ENCODE data around the gene SH3GL3. TPM values are rescaled to one million over a fixed set of nuclear protein-coding genes. Genes with fewer than 3 reads are reported as not detected.

Gene SH3GL3
- total RNA-seq, 2 experiments from 2014 or later = not detected

GRCh38 chr15:83585601-83586335 lies 138.6 kb downstream of the SH3GL3 start:
- ATAC-seq (ENCODE audit: poor library complexity) (no peak), DNase-seq (no peak)
- no peak for TF ChIP-seq CTCF (IDR thresholded peaks at IDR 0.05)
- Mint-ChIP-seq H3K9me3 (no peaks in the 10 kb centered on the region), H3K4me3 (no peak overlapping the region), H3K36me3 (ENCODE audit: low read depth) (no peaks in the 10 kb centered on the region), H3K4me1 (ENCODE audit: low read depth) (no peaks in the 10 kb centered on the region), H3K27me3 (no peaks in the 10 kb centered on the region), H3K27ac (no peak overlapping the region)
- ChIA-PET POLR2A (no interaction called here), CTCF (no interaction called here)
- Histone ChIP-seq H3K27ac (ENCODE audit: low read depth in 1 of 2, low read length in 2 of 2) (no peak overlapping the region), H3K27me3 (ENCODE audit: control insufficient read depth in 1 of 2, insufficient read depth in 2 of 2, low read length in 2 of 2) (no peaks in the 10 kb centered on the region), H3K4me1 (ENCODE audit: insufficient read depth, low read length) (no peaks in the 10 kb centered on the region), H3K9me3 (ENCODE audit: control insufficient read depth in 1 of 2, insufficient read depth in 1 of 2, low read length in 2 of 2) (no peaks in the 10 kb centered on the region), H3K4me3 (ENCODE audit: low read length) (no peak overlapping the region), H3K36me3 (ENCODE audit: insufficient read depth, low read length) (no peaks in the 10 kb centered on the region)
- intact Hi-C loops (cut with DNase I, micrococcal nuclease) = no loop called here

- H3K4me3 Mint-ChIP-seq = no peak overlapping the region
- no peaks in the 10 kb centered on the region for H3K27me3 ChIP-seq (ENCODE audit: control insufficient read depth in 1 of 2, insufficient read depth in 2 of 2, low read length in 2 of 2)
- no peak overlapping the region for H3K27ac Mint-ChIP-seq
- H3K36me3 Mint-ChIP-seq (ENCODE audit: low read depth) = no peaks in the 10 kb centered on the region
- DNase-seq = no peak
- no peaks in the 10 kb centered on the region for H3K4me1 ChIP-seq (ENCODE audit: insufficient read depth, low read length)
- CTCF ChIA-PET = no interaction called here
- no peaks in the 10 kb centered on the region for H3K27me3 Mint-ChIP-seq
- POLR2A ChIA-PET = no interaction called here
- no peak overlapping the region for H3K27ac ChIP-seq (ENCODE audit: low read depth in 1 of 2, low read length in 2 of 2)
- no peaks in the 10 kb centered on the region for H3K9me3 ChIP-seq (ENCODE audit: control insufficient read depth in 1 of 2, insufficient read depth in 1 of 2, low read length in 2 of 2)
- no peaks in the 10 kb centered on the region for H3K36me3 ChIP-seq (ENCODE audit: insufficient read depth, low read length)
- H3K4me3 ChIP-seq (ENCODE audit: low read length) = no peak overlapping the region
- no peaks in the 10 kb centered on the region for H3K9me3 Mint-ChIP-seq
- no peak for ATAC-seq (ENCODE audit: poor library complexity)
- no peaks in the 10 kb centered on the region for H3K4me1 Mint-ChIP-seq (ENCODE audit: low read depth)
- no peak for TF ChIP-seq CTCF (IDR thresholded peaks at IDR 0.05)
- intact Hi-C loops (cut with DNase I, micrococcal nuclease) = no loop called here
Measured at GRCh38 chr15:83587091-83587490, 139.9 kb downstream of the SH3GL3 start.

- Histone ChIP-seq H3K27ac (ENCODE audit: low read depth in 1 of 2, low read length in 2 of 2) (no peak overlapping the region), H3K36me3 (ENCODE audit: insufficient read depth, low read length) (no peaks in the 10 kb centered on the region), H3K27me3 (ENCODE audit: control insufficient read depth in 1 of 2, insufficient read depth in 2 of 2, low read length in 2 of 2) (no peaks in the 10 kb centered on the region), H3K9me3 (ENCODE audit: control insufficient read depth in 1 of 2, insufficient read depth in 1 of 2, low read length in 2 of 2) (no peaks in the 10 kb centered on the region), H3K4me1 (ENCODE audit: insufficient read depth, low read length) (no peaks in the 10 kb centered on the region), H3K4me3 (ENCODE audit: low read length) (no peak overlapping the region)
- ATAC-seq (ENCODE audit: poor library complexity) (no peak), DNase-seq (no peak)
- no peaks in the 10 kb centered on the region for H3K36me3 Mint-ChIP-seq (ENCODE audit: low read depth)
- no peak for TF ChIP-seq CTCF (IDR thresholded peaks at IDR 0.05)
- H3K27ac Mint-ChIP-seq = no peak overlapping the region
- CTCF ChIA-PET = no interaction called here
- no peaks in the 10 kb centered on the region for H3K4me1 Mint-ChIP-seq (ENCODE audit: low read depth)
- H3K27me3 Mint-ChIP-seq = no peaks in the 10 kb centered on the region
- POLR2A ChIA-PET = no interaction called here
- intact Hi-C loops (cut with DNase I, micrococcal nuclease) = no loop called here
- H3K4me3 Mint-ChIP-seq = no peak overlapping the region
- H3K9me3 Mint-ChIP-seq = no peaks in the 10 kb centered on the region
Measured at GRCh38 chr15:83588441-83588840, 141.3 kb downstream of the SH3GL3 start.
